SK-N-SH (cell line): ENCODE results near the gene EMX2.

Source experiments
- EP300 ChIP-seq, 2 experiments: IDR thresholded peaks; 2 replicates each; pipeline versions ENCODE4 v1.4.0 to v1.6.1; 2012; ENCODE audit warnings: borderline replicate concordance in 1 of 2, low read depth in 1 of 2, low read length in 1 of 2
- FOSL2 ChIP-seq: IDR thresholded peaks from 2 replicates; pipeline ENCODE4 v1.4.0; 2012; ENCODE audit warnings: low read depth, mild to moderate bottlenecking, moderate library complexity, borderline replicate concordance
- MXI1 ChIP-seq: IDR thresholded peaks from 2 replicates; pipeline ENCODE4 v1.6.1; 2012; ENCODE audit warnings: mild to moderate bottlenecking, low read depth, low read length, improper control_type of control experiment
- NRF1 ChIP-seq: IDR thresholded peaks from 2 replicates; pipeline ENCODE4 v1.6.1; 2012; ENCODE audit warnings: low read depth, mild to moderate bottlenecking, low read length
- POLR2AphosphoS5 ChIP-seq: IDR thresholded peaks from 2 replicates; pipeline ENCODE4 v1.6.1; 2012; ENCODE audit warnings: low read depth, low read length
- RAD21 ChIP-seq: IDR thresholded peaks from 2 replicates; pipeline ENCODE4 v1.6.1; 2012; ENCODE audit warnings: mild to moderate bottlenecking, low read length
- SMC3 ChIP-seq: IDR thresholded peaks from 2 replicates; pipeline ENCODE4 v1.6.1; 2012; ENCODE audit warnings: low read depth, low read length, improper control_type of control experiment
- TAF1 ChIP-seq: IDR thresholded peaks from 2 replicates; pipeline ENCODE4 v1.6.1; 2012; ENCODE audit warnings: low read depth, mild to moderate bottlenecking, low read length, moderate library complexity, borderline replicate concordance
- TF ChIP-seq, protein P1 (sequence below): fragments of 200-600 bp; sonication (generic); IDR thresholded peaks from 2 replicates; pipeline ENCODE4 v1.6.1; 2017; ENCODE audit warnings: antibody characterized with exemption, mild to moderate bottlenecking, moderate library complexity
- TF ChIP-seq, protein P2 (sequence below): IDR thresholded peaks from 2 replicates; pipeline ENCODE4; 2012
- TF ChIP-seq, protein P3 (sequence below): IDR thresholded peaks from 2 replicates; pipeline ENCODE4 v1.4.0; 2012; ENCODE audit warnings: low read depth

GRCh38 chr10:117504562-117504961 is 38.0 kb upstream of the EMX2 start:
- no peak for TF ChIP-seq RAD21
- TF ChIP-seq, protein P1, sequence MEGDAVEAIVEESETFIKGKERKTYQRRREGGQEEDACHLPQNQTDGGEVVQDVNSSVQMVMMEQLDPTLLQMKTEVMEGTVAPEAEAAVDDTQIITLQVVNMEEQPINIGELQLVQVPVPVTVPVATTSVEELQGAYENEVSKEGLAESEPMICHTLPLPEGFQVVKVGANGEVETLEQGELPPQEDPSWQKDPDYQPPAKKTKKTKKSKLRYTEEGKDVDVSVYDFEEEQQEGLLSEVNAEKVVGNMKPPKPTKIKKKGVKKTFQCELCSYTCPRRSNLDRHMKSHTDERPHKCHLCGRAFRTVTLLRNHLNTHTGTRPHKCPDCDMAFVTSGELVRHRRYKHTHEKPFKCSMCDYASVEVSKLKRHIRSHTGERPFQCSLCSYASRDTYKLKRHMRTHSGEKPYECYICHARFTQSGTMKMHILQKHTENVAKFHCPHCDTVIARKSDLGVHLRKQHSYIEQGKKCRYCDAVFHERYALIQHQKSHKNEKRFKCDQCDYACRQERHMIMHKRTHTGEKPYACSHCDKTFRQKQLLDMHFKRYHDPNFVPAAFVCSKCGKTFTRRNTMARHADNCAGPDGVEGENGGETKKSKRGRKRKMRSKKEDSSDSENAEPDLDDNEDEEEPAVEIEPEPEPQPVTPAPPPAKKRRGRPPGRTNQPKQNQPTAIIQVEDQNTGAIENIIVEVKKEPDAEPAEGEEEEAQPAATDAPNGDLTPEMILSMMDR, result no peak
- TF ChIP-seq EP300 (IDR thresholded peaks at IDR 0.05; ENCODE audit: borderline replicate concordance in 1 of 2, low read depth in 1 of 2, low read length in 1 of 2), result no peak
- TF ChIP-seq, protein P2, sequence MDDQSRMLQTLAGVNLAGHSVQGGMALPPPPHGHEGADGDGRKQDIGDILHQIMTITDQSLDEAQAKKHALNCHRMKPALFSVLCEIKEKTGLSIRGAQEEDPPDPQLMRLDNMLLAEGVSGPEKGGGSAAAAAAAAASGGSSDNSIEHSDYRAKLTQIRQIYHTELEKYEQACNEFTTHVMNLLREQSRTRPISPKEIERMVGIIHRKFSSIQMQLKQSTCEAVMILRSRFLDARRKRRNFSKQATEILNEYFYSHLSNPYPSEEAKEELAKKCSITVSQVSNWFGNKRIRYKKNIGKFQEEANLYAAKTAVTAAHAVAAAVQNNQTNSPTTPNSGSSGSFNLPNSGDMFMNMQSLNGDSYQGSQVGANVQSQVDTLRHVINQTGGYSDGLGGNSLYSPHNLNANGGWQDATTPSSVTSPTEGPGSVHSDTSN, result no peak
- TF ChIP-seq, protein P3, sequence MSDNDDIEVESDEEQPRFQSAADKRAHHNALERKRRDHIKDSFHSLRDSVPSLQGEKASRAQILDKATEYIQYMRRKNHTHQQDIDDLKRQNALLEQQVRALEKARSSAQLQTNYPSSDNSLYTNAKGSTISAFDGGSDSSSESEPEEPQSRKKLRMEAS, result no peak
- no peak for TF ChIP-seq NRF1
- no peak for TF ChIP-seq MXI1
- TF ChIP-seq POLR2AphosphoS5, result no peak
- no peak for TF ChIP-seq FOSL2
- no peak for TF ChIP-seq SMC3
- TF ChIP-seq TAF1, result no peak
